NCI-H1092 (cell line): ENCODE results near the gene ST8SIA6.

Experiments
- DNase-seq: peaks from one replicate; lab custom pipeline; 2025; lab: John Stamatoyannopoulos, UW

Gene ST8SIA6

GRCh38 chr10:17386021-17386420, 68.4 kb downstream of the ST8SIA6 start:
- DNase-seq = no peak

DNA sequence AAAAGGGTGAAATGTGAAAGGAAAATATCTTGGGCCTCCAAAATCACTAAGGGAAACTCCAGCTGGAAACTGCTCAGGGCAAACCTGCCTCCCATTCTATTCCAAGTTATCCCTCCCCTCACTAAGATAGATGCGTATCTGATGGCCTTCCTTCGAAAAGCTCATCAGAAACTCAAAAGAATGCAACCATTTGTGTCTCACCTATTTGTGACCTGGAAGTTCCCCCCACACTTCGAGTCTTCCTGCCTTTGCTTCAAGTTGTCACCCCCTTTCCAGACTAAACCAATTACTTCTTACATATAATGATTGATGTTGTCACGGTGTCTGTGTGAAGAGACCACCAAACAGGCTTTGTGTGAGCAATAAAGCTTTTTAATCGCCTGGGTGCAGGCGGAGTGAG, 69.3 kb downstream of the ST8SIA6 start:
- no peak for DNase-seq

DNA sequence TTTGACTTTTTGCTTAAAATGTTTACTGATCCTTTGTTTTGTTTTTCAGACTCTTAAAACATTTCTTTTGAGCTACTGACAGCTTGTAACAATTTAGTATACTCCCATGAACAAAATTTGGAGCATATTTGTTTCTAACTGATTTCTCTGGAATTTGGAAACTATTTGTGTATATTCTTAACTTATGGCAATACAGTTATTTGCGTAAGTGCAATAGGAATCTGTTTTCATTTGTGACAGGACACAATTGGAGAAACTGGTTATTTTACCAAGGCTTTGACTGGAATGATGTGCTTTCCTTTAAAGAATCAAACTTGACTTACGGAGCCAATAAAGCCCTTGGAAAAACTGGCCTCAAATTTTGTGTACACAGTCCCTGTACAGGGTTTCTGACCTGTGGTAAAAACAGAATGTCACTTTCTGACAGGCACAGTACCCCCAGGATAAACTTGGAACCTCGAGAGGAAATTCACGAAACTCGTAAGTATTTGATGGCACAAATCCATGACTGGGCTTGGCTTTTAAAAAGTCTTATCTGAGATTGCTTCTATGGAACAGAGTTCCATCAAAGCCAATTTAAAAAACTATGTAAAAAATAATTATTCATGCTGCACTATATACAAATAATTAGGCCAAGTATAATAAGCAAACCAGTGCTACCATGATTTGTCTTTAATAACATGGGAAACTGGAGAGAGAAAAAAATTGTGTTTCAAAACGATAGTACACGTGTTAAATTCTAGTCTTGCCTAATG, 70.4 kb downstream of the ST8SIA6 start:
- DNase-seq = no peak

GRCh38 chr10:17381502-17382142, 72.8 kb downstream of the ST8SIA6 start:
- no peak for DNase-seq

DNA sequence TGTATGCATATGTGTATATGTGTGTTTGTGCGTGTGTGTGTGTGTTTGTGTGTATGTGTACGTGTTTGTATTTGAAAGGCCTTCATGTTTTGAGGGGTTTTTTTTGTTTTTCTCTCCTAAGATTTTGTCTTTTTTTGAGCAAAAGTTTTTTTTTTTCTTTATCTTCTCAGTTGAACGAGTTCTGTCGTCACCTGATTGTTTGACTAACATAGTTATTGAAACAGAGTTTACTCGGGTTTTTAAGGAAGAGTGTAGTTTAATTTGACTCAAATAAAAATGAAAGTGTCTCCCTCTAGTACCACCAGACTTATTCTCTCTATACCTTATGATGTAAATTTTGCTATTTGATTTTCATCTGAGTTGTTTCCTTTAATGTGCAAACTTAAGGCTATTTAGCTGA, 73.5 kb downstream of the ST8SIA6 start:
- no peak for DNase-seq

- DNase-seq = no peak
Observed at GRCh38 chr10:17380016-17380415, 74.4 kb downstream of the ST8SIA6 start.

DNA sequence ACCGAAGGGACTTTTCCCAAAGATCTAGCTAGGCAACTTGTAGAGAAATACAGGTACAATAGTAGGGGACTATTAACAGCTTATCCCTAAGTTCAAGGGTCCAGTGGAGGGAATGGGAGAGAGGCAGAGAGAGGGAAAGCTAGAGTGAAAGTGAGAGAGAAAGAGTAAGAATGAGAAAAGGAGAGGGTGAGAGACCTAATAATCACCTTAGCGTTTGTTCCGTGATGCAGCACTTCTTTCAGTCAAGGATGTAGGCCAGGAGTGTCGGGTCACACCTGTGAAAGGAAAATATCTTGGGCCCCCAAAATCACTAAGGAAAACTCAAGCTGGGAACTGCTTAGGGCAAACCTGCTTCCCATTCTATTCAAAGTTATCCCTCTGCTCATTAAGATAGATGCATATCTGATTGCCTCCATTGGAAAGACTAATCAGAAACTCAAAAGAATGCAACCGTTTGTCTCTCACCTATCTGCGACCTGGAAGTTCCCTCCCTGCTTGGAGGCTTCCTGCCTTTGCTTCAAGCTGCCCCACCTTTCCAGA, 75.2 kb downstream of the ST8SIA6 start:
- DNase-seq = no peak

DNA sequence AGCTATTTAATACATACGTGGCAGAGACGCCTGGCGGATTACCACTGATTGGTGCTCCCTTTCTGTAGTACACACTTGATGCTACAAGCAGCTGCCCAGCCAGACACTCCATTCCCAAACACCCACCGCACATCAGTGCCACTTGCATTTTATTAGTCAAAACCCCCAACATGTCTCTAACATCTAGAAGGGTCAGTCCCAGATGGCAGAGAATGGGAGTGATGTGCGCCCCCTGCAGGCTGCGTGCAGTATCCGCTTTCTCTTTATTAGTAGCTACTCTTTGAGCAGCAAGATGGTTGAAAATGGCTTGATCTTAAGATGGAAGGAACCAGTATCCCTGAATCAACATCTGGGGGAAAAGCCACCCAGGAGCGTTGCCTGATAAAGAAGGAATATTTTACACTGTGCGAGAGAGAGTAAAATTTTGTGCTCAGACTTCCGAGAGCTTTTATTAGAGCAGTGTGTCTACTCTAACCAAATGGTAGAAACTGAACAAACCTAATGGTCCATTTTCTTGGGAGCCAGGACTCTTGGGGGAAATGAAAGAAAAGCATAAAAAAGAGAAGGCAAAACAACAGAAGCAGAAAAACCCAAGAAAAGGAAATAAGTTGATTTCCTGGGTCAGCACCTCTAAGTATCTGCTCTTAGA, 78.3 kb downstream of the ST8SIA6 start:
- DNase-seq = no peak

DNA sequence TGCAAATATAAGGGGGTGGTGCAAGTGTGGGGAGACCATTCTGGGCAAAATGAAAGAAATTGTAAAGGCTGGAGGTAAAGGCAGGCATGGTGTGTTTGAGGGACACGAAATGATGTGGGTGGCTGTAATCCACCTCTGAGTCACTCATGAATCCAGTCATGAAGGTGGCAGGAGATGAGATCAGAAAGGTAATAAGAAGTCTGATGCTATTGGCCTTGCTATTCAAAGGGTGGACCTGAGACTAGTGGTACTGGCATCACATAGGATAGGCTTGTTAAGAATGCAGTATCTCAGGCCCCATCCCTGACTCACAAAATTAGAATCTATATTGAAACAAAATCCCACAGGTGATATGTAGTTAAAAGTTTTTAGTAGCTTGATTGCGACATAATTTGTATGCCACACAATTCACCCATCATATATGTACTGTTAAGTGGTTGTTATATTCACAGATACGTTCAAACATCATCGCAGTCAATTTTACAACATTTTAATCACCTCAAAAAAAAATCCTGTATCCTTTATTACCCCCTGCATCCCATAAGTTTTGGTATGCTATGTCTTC, 85.6 kb downstream of the ST8SIA6 start:
- no peak for DNase-seq

- no peak for DNase-seq
Observed at GRCh38 chr10:17366705-17367104, 87.7 kb downstream of the ST8SIA6 start.

DNA sequence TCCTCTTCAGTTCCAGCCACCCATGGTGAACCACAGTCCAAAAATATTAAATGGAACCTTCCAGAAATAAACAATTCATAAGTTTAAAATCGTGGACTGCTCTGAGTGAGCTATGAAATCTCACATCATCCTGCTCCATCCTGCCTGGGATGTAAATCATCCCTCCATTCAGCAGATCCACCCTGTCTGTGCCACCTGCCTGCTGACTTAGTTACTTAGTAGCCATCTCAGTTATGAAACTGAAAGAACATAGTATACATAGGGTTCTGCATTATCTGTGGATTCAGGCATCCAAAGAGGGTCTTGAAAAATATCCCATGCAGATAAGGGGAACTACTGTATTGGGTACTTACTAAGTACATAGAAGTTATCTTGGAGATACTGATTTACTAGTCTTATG, 89.0 kb downstream of the ST8SIA6 start:
- no peak for DNase-seq

- no peak for DNase-seq
Observed at GRCh38 chr10:17358461-17358860, 95.9 kb downstream of the ST8SIA6 start.

DNA sequence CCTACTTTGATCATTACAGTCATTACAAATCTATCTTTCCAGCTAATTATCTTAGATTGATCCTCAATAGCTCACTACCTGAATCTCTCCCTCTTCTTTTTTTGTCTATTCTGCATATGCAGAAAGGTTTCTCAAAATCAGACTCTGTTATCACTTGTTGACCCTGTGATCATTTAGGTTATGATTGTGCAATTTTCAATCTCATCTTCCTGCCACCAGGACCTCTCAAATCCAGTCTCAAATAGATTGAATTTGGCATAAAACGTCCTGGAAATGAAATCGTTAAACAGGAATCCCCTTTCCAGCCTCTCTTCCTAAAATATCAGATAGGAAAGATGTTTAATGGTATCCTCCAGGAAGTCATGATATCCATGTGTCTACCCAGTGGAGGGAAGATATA, 96.6 kb downstream of the ST8SIA6 start:
- DNase-seq = no peak

- DNase-seq = no peak
Observed at GRCh38 chr10:17356820-17357219, 97.6 kb downstream of the ST8SIA6 start.

DNA sequence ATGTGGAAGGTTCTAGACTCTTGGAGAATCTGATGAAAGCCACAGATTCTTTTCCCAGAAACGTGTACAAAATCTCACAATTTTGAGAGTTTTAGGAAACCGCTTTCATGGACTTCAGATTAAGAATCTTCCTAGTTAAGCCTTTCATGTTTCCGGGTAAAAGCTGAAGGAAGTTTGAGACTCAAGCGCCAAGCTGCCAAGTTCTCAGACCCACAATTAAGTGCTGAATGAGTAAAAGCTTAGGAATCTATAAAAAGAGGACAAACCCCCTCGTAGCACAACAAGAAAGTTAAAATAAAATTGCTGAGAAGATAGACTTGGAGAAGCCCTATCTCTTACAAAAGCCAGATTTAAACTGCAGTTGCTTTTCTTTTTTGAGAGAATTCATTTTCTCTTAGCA, 99.6 kb downstream of the ST8SIA6 start:
- no peak for DNase-seq

DNA sequence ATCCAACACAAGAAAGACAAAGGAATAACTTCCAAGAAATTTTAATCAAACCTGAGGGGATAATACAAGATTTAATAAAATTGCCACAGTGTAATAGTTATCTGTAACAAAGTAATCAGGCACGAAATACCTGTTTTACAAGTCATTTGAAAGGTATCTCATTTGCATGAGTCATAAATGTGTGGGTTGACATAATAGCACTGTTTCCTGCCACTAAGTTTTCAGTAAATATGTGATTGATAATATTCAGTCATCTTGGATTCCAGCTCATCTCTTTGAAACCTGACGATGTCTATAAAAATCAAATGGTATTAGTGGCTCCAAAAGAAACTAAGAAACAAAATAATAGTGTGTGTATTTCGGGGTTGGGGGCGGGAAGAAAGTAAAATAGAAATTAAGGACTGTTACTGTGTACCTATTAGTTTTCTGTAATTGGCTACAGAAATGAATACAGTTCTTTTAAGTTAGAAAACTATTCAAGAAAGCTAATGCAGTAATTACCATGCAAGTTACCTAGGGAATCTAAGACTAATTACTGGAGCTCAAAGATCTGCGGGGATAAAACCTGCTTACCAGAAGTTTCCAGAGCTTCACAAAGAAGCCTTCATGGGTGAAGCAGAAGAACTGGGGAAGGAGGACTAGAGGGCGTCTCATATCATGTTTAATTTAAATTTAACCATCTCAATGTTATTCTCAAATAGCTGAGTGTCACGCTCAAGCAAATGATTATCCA, 100.7 kb downstream of the ST8SIA6 start:
- no peak for DNase-seq

DNA sequence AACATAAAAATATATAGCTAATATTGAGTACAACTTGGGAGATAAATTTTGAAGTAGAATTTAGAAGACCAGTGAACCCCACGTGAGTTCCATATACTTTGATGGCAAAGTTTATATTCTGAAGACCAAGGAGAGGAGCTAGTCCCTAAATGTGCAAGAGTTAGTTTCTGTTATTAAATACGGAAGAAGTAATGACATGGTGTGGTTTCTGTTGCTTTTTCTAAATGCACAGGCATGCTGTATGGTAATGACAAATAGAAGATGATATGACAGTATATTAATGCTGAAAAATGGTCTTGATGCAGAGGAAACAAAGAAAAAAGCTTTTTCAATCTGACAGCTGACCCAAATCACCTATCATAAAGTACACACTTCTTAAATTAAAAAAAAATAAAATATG, 101.8 kb downstream of the ST8SIA6 start:
- no peak for DNase-seq

DNA sequence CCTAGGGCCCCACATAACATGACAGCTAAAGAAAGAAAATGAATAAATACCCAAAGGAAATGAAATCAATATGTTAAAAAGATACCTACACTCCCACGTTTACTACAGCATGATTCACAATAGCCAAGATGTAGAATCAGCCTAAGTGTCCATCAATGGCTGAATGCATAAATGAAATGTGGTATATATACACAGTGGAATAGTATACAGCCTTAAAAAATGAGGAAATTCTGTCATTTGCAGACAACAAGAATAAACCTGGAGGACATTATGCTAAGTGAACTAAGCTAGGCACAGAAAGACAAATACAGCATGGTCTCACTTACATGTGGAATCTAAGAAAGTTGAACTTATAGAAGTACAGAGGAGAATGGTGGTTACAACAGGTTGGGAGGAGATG, 102.9 kb downstream of the ST8SIA6 start:
- no peak for DNase-seq

- DNase-seq = no peak
Observed at GRCh38 chr10:17349717-17350116, 104.7 kb downstream of the ST8SIA6 start.

DNA sequence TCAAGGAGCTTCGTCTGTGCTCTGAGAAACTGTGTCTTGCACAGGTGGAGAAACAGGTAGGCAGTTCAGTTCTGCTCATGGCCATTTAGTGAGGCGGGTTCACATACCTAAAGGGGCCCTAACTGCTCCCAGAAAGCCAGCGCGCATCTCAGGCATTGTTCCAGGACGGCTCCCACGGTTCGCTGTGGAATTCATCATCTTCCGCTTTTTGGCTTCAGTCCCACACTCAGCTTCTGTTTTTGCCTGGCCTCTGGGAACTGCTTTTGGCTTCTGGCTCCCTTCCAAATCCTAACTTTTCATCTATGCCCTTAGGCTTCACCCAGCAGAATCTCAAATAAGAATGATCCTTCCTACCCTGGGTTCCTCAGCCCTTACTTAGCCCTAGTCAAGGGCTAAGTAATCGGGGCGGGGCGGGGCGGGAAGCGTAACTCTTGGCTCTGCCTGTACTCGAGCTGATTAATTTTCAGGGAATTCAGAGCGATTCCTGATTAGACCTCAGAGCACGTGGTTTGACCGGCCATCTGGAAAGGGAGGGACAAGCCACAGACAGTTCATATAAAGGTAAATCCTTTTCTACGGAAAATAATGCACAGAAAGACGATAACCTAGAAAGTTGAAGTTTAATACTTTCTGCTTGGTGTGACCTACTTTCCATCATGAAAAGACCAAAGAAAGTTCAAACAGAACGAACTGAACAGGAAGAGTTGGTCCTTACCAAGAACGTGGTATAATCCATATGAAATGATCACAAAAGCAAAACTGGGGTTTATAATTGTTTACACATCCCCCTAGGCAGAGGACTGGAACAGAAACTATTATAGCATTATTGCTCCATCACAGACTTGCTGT, 105.7 kb downstream of the ST8SIA6 start:
- no peak for DNase-seq

DNA sequence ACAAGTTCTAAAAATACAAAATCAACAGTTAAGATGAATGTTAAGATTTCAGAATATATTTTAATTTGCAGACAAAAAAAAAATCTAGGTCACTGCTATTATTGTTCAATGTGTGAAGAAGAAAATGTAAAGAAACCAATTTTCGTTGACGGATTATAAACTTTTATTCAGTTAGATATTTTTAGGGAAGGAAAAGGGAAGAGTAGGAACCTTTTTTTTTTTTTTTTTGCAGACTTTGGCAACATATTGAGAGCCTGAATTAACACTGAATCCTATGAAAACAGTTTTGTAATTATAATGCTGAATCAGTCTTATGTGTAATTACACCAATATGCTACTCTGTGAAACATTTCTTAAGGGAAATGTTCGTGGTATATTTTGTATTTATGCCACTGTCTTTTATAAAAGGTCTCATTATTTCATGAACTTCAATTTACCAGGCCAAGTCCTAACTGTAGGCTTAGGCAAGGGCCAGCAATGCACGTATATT, 106.3 kb downstream of the ST8SIA6 start:
- DNase-seq = no peak
